ENCODE results near the gene HRK.

DNA sequence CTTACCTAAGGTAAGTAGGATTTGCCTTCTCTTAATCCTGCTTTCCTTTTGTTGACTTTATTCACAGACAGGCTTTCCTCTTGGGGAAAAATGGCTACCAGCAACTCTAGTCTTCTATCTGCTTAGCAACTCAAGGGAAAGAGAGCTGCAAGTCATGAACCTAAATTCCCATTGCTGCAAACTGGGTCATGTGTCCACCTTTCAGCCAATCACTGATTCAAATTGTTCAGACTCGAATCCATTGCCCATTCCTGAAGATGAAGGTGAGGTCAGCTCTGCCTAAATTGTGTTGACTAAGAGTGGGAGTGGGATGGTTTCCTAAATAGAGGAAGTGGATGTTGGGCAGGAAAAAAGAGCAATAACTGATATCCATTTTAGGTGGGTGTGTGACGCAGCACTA, 37.2 kb upstream of the HRK start:
- TF ChIP-seq, protein P1, sequence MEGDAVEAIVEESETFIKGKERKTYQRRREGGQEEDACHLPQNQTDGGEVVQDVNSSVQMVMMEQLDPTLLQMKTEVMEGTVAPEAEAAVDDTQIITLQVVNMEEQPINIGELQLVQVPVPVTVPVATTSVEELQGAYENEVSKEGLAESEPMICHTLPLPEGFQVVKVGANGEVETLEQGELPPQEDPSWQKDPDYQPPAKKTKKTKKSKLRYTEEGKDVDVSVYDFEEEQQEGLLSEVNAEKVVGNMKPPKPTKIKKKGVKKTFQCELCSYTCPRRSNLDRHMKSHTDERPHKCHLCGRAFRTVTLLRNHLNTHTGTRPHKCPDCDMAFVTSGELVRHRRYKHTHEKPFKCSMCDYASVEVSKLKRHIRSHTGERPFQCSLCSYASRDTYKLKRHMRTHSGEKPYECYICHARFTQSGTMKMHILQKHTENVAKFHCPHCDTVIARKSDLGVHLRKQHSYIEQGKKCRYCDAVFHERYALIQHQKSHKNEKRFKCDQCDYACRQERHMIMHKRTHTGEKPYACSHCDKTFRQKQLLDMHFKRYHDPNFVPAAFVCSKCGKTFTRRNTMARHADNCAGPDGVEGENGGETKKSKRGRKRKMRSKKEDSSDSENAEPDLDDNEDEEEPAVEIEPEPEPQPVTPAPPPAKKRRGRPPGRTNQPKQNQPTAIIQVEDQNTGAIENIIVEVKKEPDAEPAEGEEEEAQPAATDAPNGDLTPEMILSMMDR (conservative IDR thresholded peaks at IDR 0.05) = no peak
- TF ChIP-seq EZH2 (IDR thresholded peaks at IDR 0.05; ENCODE audit: low read depth) = no peak

Measured in PC-9 (cell line).